ENCODE measurements around the gene TTC28. TPM values are rescaled to one million over a fixed set of nuclear protein-coding genes. Genes with fewer than 3 reads are reported as not detected.

TTC28 gene
- total RNA-seq, 3 donors from 2014 or later: 9.6 to 32.3 (median 13.2) TPM

- TF ChIP-seq CTCF (IDR thresholded peaks at IDR 0.05): no peak
- ATAC-seq (no peak), DNase-seq (no peak)
- intact Hi-C loops (cut with DNase I, micrococcal nuclease): no loop called here
- H3K9me3 ChIP-seq: no peaks in the 10 kb centered on the region
- H3K4me3 ChIP-seq: no peak overlapping the region
- no peaks in the 10 kb centered on the region for H3K36me3 ChIP-seq (ENCODE audit: low read depth)
- H3K4me1 ChIP-seq (ENCODE audit: low read depth): no peaks in the 10 kb centered on the region
Measured at GRCh38 chr22:27992294-27993165, 687.1 kb downstream of the TTC28 start.

GRCh38 chr22:27991586-27992293 lies 687.9 kb downstream of the TTC28 start:
- ATAC-seq (no peak), DNase-seq (no peak)
- no peaks in the 10 kb centered on the region for H3K4me1 ChIP-seq (ENCODE audit: low read depth)

GRCh38 chr22:27990879-27991278 lies 688.8 kb downstream of the TTC28 start:
- ATAC-seq (peak; percentile 55), DNase-seq (peak in 1 of 3 donors; percentile 28)
- no peak for TF ChIP-seq CTCF (IDR thresholded peaks at IDR 0.05)
- Histone ChIP-seq H3K36me3 (ENCODE audit: low read depth) (no peaks in the 10 kb centered on the region), H3K4me1 (ENCODE audit: low read depth) (no peaks in the 10 kb centered on the region), H3K9me3 (no peaks in the 10 kb centered on the region), H3K4me3 (no peak overlapping the region)
- intact Hi-C loops (cut with DNase I, micrococcal nuclease): no loop called here

More at GRCh38 chr22:27991586-27992293, 687.9 kb downstream of the TTC28 start:
- no peak for TF ChIP-seq CTCF (IDR thresholded peaks at IDR 0.05)
- H3K4me3 ChIP-seq: no peak overlapping the region
- intact Hi-C loops (cut with DNase I, micrococcal nuclease): no loop called here
- no peaks in the 10 kb centered on the region for H3K9me3 ChIP-seq
- H3K36me3 ChIP-seq (ENCODE audit: low read depth): no peaks in the 10 kb centered on the region

- Histone ChIP-seq H3K4me3 (no peak overlapping the region), H3K4me1 (ENCODE audit: low read depth) (no peaks in the 10 kb centered on the region), H3K9me3 (no peaks in the 10 kb centered on the region), H3K36me3 (ENCODE audit: low read depth) (no peaks in the 10 kb centered on the region)
- no peak for TF ChIP-seq CTCF (IDR thresholded peaks at IDR 0.05)
- DNase-seq: no peak
- ATAC-seq: no peak
- intact Hi-C loops (cut with DNase I, micrococcal nuclease): no loop called here
Measured at GRCh38 chr22:27990451-27990840, 689.2 kb downstream of the TTC28 start.

GRCh38 chr22:27989758-27990450 lies 689.7 kb downstream of the TTC28 start:
- H3K4me3 ChIP-seq: no peak overlapping the region
- DNase-seq (no peak), ATAC-seq (no peak)
- H3K4me1 ChIP-seq (ENCODE audit: low read depth): no peaks in the 10 kb centered on the region
- no peaks in the 10 kb centered on the region for H3K36me3 ChIP-seq (ENCODE audit: low read depth)
- TF ChIP-seq CTCF (IDR thresholded peaks at IDR 0.05): no peak
- no peaks in the 10 kb centered on the region for H3K9me3 ChIP-seq
- intact Hi-C loops (cut with DNase I, micrococcal nuclease): no loop called here

Measured in mucosa of descending colon (tissue), 3 donors.